Measurements from ENCODE around the gene RAB6D. TPM values are rescaled to one million over a fixed set of nuclear protein-coding genes. Genes with fewer than 3 reads are reported as not detected.
"Not testable (repeated sequence)": the region's sequence is repeated elsewhere in the genome, so short reads cannot be mapped to it uniquely, and the experiment has no call there.

Gene RAB6D
- total and polyA plus RNA-seq, 2 experiments from 2014 or later: 0.37 TPM; not detected in 1

GRCh38 chr2:131361773-131362172 lies 2.2 kb downstream of the RAB6D start:
- not testable (repeated sequence) for H3K36me3 Mint-ChIP-seq (ENCODE audit: low read depth); H3K27ac ChIP-seq (ENCODE audit: low read depth); H3K9me3 Mint-ChIP-seq; H3K4me3 Mint-ChIP-seq; H4K20me1 ChIP-seq (replicated peaks; ENCODE audit: insufficient read depth); H3F3A ChIP-seq (replicated peaks; ENCODE audit: low read depth); H3K27ac Mint-ChIP-seq; H3K36me3 ChIP-seq (ENCODE audit: insufficient read depth); H3K4me3 ChIP-seq; H3K79me2 ChIP-seq (replicated peaks; ENCODE audit: insufficient read depth); ATAC-seq; H3K4me1 ChIP-seq (ENCODE audit: insufficient read depth); H3K9me2 ChIP-seq (ENCODE audit: insufficient read depth); H2AFZ ChIP-seq; H3K4me2 ChIP-seq
- Mint-ChIP-seq H3K27me3 (ENCODE audit: insufficient read depth, low read depth, poor library complexity) (peaks cover 27% of the 10 kb centered on the region), H3K4me1 (peaks cover 11% of the 10 kb centered on the region)
- H3K27me3 ChIP-seq (ENCODE audit: insufficient read depth): peaks cover 37% of the 10 kb centered on the region
- TF ChIP-seq, protein P1, sequence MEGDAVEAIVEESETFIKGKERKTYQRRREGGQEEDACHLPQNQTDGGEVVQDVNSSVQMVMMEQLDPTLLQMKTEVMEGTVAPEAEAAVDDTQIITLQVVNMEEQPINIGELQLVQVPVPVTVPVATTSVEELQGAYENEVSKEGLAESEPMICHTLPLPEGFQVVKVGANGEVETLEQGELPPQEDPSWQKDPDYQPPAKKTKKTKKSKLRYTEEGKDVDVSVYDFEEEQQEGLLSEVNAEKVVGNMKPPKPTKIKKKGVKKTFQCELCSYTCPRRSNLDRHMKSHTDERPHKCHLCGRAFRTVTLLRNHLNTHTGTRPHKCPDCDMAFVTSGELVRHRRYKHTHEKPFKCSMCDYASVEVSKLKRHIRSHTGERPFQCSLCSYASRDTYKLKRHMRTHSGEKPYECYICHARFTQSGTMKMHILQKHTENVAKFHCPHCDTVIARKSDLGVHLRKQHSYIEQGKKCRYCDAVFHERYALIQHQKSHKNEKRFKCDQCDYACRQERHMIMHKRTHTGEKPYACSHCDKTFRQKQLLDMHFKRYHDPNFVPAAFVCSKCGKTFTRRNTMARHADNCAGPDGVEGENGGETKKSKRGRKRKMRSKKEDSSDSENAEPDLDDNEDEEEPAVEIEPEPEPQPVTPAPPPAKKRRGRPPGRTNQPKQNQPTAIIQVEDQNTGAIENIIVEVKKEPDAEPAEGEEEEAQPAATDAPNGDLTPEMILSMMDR (conservative IDR thresholded peaks at IDR 0.05; ENCODE audit: low read depth in 2 of 2): peak in 1 of 2 experiments; percentile 30; a peak in 1 of 4 replicates
- DNase-seq (ENCODE audit: low spot score): peak; percentile 14

GRCh38 chr2:131353167-131353697 lies 10.7 kb downstream of the RAB6D start:
- H3K4me3 ChIP-seq: peak overlapping the region; percentile 48
- Mint-ChIP-seq H3K27me3 (ENCODE audit: insufficient read depth, low read depth, poor library complexity) (peaks cover 17% of the 10 kb centered on the region), H3K4me3 (peak overlapping the region; percentile 61)
- not testable (repeated sequence) for H3K79me2 ChIP-seq (replicated peaks; ENCODE audit: insufficient read depth); H3F3A ChIP-seq (replicated peaks; ENCODE audit: low read depth); H3K4me1 ChIP-seq (ENCODE audit: insufficient read depth); H3K4me1 Mint-ChIP-seq; H3K27ac Mint-ChIP-seq; H3K36me3 ChIP-seq (ENCODE audit: insufficient read depth); H3K9me3 Mint-ChIP-seq; H4K20me1 ChIP-seq (replicated peaks; ENCODE audit: insufficient read depth); DNase-seq (ENCODE audit: low spot score); H3K36me3 Mint-ChIP-seq (ENCODE audit: low read depth); H3K27ac ChIP-seq (ENCODE audit: low read depth); H3K9me2 ChIP-seq (ENCODE audit: insufficient read depth); H2AFZ ChIP-seq
- ATAC-seq: peak; percentile 94
- H3K27me3 ChIP-seq (ENCODE audit: insufficient read depth): peaks cover 36% of the 10 kb centered on the region
- H3K4me2 ChIP-seq: peak overlapping the region; percentile 67; the same call in 1 of the 2 replicates

GRCh38 chr2:131349021-131349420 lies 14.9 kb downstream of the RAB6D start:
- Histone ChIP-seq H3K9me2 (ENCODE audit: insufficient read depth) (no peaks in the 10 kb centered on the region), H2AFZ (no peak overlapping the region), H3K4me2 (no peak overlapping the region), H3K27me3 (ENCODE audit: insufficient read depth) (peaks cover 18% of the 10 kb centered on the region), H3K4me1 (ENCODE audit: insufficient read depth) (no peaks in the 10 kb centered on the region), H3F3A (replicated peaks; ENCODE audit: low read depth) (no peaks in the 10 kb centered on the region), H4K20me1 (replicated peaks; ENCODE audit: insufficient read depth) (no peaks in the 10 kb centered on the region), H3K36me3 (ENCODE audit: insufficient read depth) (no peaks in the 10 kb centered on the region), H3K27ac (ENCODE audit: low read depth) (no peak overlapping the region), H3K79me2 (replicated peaks; ENCODE audit: insufficient read depth) (no peaks in the 10 kb centered on the region), H3K4me3 (no peak overlapping the region)
- H3K4me3 Mint-ChIP-seq: no peak overlapping the region
- H3K36me3 Mint-ChIP-seq (ENCODE audit: low read depth): no peaks in the 10 kb centered on the region
- H3K4me1 Mint-ChIP-seq: peaks cover 4% of the 10 kb centered on the region; the same call in 1 of the 3 replicates
- H3K9me3 Mint-ChIP-seq: peaks cover 21% of the 10 kb centered on the region
- H3K27ac Mint-ChIP-seq: no peak overlapping the region
- H3K27me3 Mint-ChIP-seq (ENCODE audit: insufficient read depth, low read depth, poor library complexity): peaks cover 17% of the 10 kb centered on the region
- DNase-seq (ENCODE audit: low spot score): no peak
- ATAC-seq: no peak
- TF ChIP-seq, protein P2, sequence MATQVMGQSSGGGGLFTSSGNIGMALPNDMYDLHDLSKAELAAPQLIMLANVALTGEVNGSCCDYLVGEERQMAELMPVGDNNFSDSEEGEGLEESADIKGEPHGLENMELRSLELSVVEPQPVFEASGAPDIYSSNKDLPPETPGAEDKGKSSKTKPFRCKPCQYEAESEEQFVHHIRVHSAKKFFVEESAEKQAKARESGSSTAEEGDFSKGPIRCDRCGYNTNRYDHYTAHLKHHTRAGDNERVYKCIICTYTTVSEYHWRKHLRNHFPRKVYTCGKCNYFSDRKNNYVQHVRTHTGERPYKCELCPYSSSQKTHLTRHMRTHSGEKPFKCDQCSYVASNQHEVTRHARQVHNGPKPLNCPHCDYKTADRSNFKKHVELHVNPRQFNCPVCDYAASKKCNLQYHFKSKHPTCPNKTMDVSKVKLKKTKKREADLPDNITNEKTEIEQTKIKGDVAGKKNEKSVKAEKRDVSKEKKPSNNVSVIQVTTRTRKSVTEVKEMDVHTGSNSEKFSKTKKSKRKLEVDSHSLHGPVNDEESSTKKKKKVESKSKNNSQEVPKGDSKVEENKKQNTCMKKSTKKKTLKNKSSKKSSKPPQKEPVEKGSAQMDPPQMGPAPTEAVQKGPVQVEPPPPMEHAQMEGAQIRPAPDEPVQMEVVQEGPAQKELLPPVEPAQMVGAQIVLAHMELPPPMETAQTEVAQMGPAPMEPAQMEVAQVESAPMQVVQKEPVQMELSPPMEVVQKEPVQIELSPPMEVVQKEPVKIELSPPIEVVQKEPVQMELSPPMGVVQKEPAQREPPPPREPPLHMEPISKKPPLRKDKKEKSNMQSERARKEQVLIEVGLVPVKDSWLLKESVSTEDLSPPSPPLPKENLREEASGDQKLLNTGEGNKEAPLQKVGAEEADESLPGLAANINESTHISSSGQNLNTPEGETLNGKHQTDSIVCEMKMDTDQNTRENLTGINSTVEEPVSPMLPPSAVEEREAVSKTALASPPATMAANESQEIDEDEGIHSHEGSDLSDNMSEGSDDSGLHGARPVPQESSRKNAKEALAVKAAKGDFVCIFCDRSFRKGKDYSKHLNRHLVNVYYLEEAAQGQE (IDR thresholded peaks at IDR 0.05; ENCODE audit: unreplicated experiment): no peak
- TF ChIP-seq ETS1 (IDR thresholded peaks at IDR 0.05) (no peak), POLR2AphosphoS5 (IDR thresholded peaks at IDR 0.05; ENCODE audit: low read depth) (no peak), EZH2 (IDR thresholded peaks at IDR 0.05; ENCODE audit: low read depth, unreplicated experiment) (no peak), NANOG (IDR thresholded peaks at IDR 0.05; ENCODE audit: borderline replicate concordance) (no peak), ZNF331 (CRISPR knock-in tag; IDR thresholded peaks at IDR 0.05; ENCODE audit: low read depth) (no peak)
